Measurements from ENCODE around the gene ZSWIM3. TPM values are rescaled to one million over a fixed set of nuclear protein-coding genes. Genes with fewer than 3 reads are reported as not detected.

The ZSWIM3 gene
- total RNA-seq, 4 donors from 2014 or later = 2.2 to 8.3 (median 5.7) TPM

DNA sequence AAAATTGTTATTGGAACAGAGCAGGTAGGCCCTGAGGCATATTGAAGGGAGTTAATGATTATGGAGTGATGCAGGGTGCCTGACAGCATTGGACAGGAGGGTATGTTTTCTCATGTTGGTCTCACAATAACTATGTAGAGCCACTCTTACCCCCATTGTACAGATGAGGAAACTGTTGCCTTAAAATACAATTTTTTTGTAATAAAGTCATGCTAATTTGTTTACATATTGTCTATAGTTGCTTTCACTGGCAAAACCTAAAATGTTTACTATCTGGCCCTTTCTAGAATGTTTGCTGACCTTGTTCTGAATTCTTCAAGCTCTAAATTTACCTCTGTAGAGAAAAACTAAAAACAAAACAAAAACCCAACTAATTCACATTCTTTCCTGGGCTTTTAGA lies 5.9 kb upstream of the ZSWIM3 start:
- no peak for TF ChIP-seq POLR2A (IDR thresholded peaks at IDR 0.05)
- TF ChIP-seq EP300 (IDR thresholded peaks at IDR 0.05; ENCODE audit: low read depth) = no peak
- TF ChIP-seq POLR2AphosphoS5 (IDR thresholded peaks at IDR 0.05) = no peak
- TF ChIP-seq, protein P1, sequence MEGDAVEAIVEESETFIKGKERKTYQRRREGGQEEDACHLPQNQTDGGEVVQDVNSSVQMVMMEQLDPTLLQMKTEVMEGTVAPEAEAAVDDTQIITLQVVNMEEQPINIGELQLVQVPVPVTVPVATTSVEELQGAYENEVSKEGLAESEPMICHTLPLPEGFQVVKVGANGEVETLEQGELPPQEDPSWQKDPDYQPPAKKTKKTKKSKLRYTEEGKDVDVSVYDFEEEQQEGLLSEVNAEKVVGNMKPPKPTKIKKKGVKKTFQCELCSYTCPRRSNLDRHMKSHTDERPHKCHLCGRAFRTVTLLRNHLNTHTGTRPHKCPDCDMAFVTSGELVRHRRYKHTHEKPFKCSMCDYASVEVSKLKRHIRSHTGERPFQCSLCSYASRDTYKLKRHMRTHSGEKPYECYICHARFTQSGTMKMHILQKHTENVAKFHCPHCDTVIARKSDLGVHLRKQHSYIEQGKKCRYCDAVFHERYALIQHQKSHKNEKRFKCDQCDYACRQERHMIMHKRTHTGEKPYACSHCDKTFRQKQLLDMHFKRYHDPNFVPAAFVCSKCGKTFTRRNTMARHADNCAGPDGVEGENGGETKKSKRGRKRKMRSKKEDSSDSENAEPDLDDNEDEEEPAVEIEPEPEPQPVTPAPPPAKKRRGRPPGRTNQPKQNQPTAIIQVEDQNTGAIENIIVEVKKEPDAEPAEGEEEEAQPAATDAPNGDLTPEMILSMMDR (IDR thresholded peaks at IDR 0.05) = no peak
- no peaks in the 10 kb centered on the region for H3K9me3 ChIP-seq
- peaks cover 7 to 25% (median 13%) of the 10 kb centered on the region in 4 donors for H3K4me1 ChIP-seq
- DNase-seq = no peak
- H3K27me3 ChIP-seq = no peaks in the 10 kb centered on the region
- intact Hi-C loops (cut with DNase I; ENCODE audit: low total_unique reads) (no loop called here), in situ Hi-C loops (cut with MboI; ENCODE audit: low pct_ligation_motif_present in 1 of 4, low pct_unique_long_range_greater_than_20kb in 1 of 4, low sequenced_read_pairs in 3 of 4) (no loop called here)
- H3K4me3 ChIP-seq = no peak overlapping the region
- H3K36me3 ChIP-seq = peaks cover 0 to 7% (median 3%) of the 10 kb centered on the region in 4 donors
- H3K27ac ChIP-seq = no peak overlapping the region

DNA sequence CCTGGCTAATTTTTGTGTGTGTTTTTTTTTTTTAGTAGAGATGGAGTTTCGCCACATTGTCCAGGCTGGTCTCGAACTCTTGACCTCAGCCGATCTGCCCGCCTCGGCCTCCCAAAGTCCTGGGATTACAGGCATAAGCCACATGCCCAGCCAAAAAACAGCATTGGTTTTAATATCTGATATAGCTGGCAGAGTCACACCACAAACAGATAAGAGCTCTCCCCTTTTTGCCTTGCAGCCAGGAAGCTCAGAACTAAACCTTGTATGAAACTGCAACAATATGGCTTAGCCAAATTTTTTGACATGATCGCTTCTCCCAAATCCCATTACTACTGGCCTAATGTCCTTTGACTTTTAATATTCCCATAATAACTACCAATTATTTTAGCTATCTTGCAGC lies 5.1 kb upstream of the ZSWIM3 start:
- no peak overlapping the region for H3K27ac ChIP-seq
- intact Hi-C loops (cut with DNase I; ENCODE audit: low total_unique reads) = no loop called here
- no peaks in the 10 kb centered on the region for H3K27me3 ChIP-seq
- peaks cover 0 to 7% (median 3%) of the 10 kb centered on the region in 4 donors for H3K36me3 ChIP-seq
- TF ChIP-seq, protein P1 (IDR thresholded peaks at IDR 0.05) = no peak
- TF ChIP-seq EP300 (IDR thresholded peaks at IDR 0.05; ENCODE audit: low read depth) (no peak), POLR2AphosphoS5 (IDR thresholded peaks at IDR 0.05) (no peak), POLR2A (IDR thresholded peaks at IDR 0.05) (no peak)
- in situ Hi-C loops (cut with MboI; ENCODE audit: low pct_ligation_motif_present in 1 of 4, low pct_unique_long_range_greater_than_20kb in 1 of 4, low sequenced_read_pairs in 3 of 4) = no loop called here
- no peak overlapping the region for H3K4me3 ChIP-seq
- H3K4me1 ChIP-seq = peaks cover 11 to 27% (median 14%) of the 10 kb centered on the region in 4 donors
- no peaks in the 10 kb centered on the region for H3K9me3 ChIP-seq
- WGBS, 2 donors (ENCODE audit: low coverage in 1 of 2) = 99 to 100% methylated on average over 2 to 6 of the region's 6 CpGs
- no peak for DNase-seq

DNA sequence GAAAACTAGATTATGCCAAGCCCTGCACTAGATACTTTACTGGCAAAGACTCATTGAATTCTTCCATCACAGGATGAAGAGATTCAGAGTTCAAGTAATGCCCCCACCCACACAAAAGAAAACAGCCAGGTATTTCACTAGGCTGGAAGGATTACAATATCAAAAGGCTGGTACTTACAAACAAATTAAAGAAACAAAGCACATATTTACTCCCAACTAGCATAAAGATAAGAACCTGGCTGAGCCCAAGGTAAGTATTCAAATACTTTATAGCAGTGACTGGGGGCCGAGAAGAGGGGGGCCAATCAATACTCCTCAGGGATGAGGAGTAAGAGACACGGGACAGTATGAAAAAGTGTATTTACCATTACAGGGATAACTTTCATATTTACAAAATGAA lies 3.9 kb upstream of the ZSWIM3 start:
- no peaks in the 10 kb centered on the region for H3K9me3 ChIP-seq
- no peak for DNase-seq
- H3K27ac ChIP-seq = no peak overlapping the region
- TF ChIP-seq POLR2A (IDR thresholded peaks at IDR 0.05) = no peak
- TF ChIP-seq EP300 (IDR thresholded peaks at IDR 0.05; ENCODE audit: low read depth) = no peak
- TF ChIP-seq, protein P1 (IDR thresholded peaks at IDR 0.05) = no peak
- TF ChIP-seq POLR2AphosphoS5 (IDR thresholded peaks at IDR 0.05) = no peak
- 65 to 80% methylated on average over 1 to 2 of the region's 2 CpGs for WGBS, 2 donors (ENCODE audit: low coverage in 1 of 2)
- H3K4me3 ChIP-seq = no peak overlapping the region
- H3K4me1 ChIP-seq = peaks cover 13 to 36% (median 21%) of the 10 kb centered on the region in 4 donors
- intact Hi-C loops (cut with DNase I; ENCODE audit: low total_unique reads) = no loop called here
- H3K27me3 ChIP-seq = no peaks in the 10 kb centered on the region
- peaks cover 0 to 7% (median under 1%) of the 10 kb centered on the region in 4 donors for H3K36me3 ChIP-seq
- in situ Hi-C loops (cut with MboI; ENCODE audit: low pct_ligation_motif_present in 1 of 4, low pct_unique_long_range_greater_than_20kb in 1 of 4, low sequenced_read_pairs in 3 of 4) = no loop called here

DNA sequence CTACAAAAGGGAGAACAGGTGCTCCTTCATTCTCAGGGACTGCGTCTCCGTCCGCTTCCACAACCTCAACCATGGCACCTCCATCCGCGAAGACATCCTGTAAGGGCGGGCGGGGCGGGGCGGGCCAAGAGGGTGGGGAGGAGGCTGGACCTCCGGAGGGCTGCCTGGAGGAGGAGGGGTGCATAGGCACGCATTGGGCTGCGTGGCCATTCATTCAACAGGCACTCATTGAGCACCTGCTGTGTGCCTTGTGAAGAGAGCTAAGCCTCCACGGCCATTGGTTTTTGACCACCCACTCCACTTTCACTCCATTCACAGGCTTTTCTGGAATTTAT lies 435 bp downstream of the ZSWIM3 start:
- no peak for TF ChIP-seq EP300 (IDR thresholded peaks at IDR 0.05; ENCODE audit: low read depth)
- no peak for TF ChIP-seq POLR2AphosphoS5 (IDR thresholded peaks at IDR 0.05)
- no peak for TF ChIP-seq POLR2A (IDR thresholded peaks at IDR 0.05)
- TF ChIP-seq, protein P1 (IDR thresholded peaks at IDR 0.05) = no peak
- WGBS, 2 donors (ENCODE audit: low coverage in 1 of 2) = 7 to 50% methylated on average over 1 to 10 of the region's 13 CpGs
- Histone ChIP-seq H3K36me3 (peaks cover 0 to 7% (median 0%) of the 10 kb centered on the region in 4 donors), H3K9me3 (no peaks in the 10 kb centered on the region), H3K27ac (peak overlapping the region; percentile 84 to 92 (median 89)), H3K27me3 (no peaks in the 10 kb centered on the region), H3K4me3 (peak overlapping the region; percentile 55 to 95 (median 82)), H3K4me1 (peaks cover 13 to 68% (median 36%) of the 10 kb centered on the region in 4 donors)
- intact Hi-C loops (cut with DNase I; ENCODE audit: low total_unique reads) = no loop called here
- in situ Hi-C loops (cut with MboI; ENCODE audit: low pct_ligation_motif_present in 1 of 4, low pct_unique_long_range_greater_than_20kb in 1 of 4, low sequenced_read_pairs in 3 of 4) = no loop called here
- DNase-seq = no peak
